HepG2 (cell line): Measurements from ENCODE around the gene ORM1. TPM values are rescaled to one million over a fixed set of nuclear protein-coding genes. Genes with fewer than 3 reads are reported as not detected.

Source experiments
- ATAC-seq: fragments of 200-7000 bp; cut with Tn5 transposase; 3 replicates; pipeline ENCODE4 v1.9.1; 2020; ENCODE audit warnings: mild to moderate bottlenecking, moderate library complexity
- BruUV-seq: library from RNA; stranded (reverse); fragments of 400-500 nt; replicated peaks from 2 replicates; lab custom pipeline; 2021; lab: Mats Ljungman, UMichigan
- CTCF ChIA-PET: fragments of 300-600 bp; formaldehyde crosslinking; extraction: SDS; loops from one replicate; lab custom pipeline; 2021; ENCODE audit warnings: low total read pairs, inconsistent platforms, low intra/inter-chr PET ratio; lab: Yijun Ruan, JAX
- POLR2A ChIA-PET: fragments of 350-600 bp; sonication (Branson Sonifier 250); formaldehyde crosslinking; loops from one replicate; lab custom pipeline; 2020; ENCODE audit warnings: antibody characterized with exemption, inconsistent platforms; lab: Yijun Ruan, JAX
- DNase-seq: peaks from one replicate; pipeline ENCODE4 v3.0.0-alpha.2; 2015; ENCODE audit warnings: low spot score
- FAIRE-seq: peaks from 3 replicates; lab custom pipeline; 2011; peaks lifted over from hg19 to GRCh38; lab: Jason Lieb, UNC
- H2AFZ ChIP-seq: one replicate; pipeline ENCODE4 v1.6.1; 2011; ENCODE audit warnings: low read length, inconsistent platforms
- H3K27ac ChIP-seq: fragments of 300-600 bp; 3 replicates; pipeline ENCODE4 v1.8.0; 2011; ENCODE audit warnings: mixed run types, mild to moderate bottlenecking, mixed read lengths, low read length, inconsistent platforms; ENCODE audit not compliant: insufficient read depth; ENCODE audit errors: extremely low read length
- H3K27me3 ChIP-seq, 2 experiments: fragments of 200-600 bp in 1 of 2; 2 replicates in 1 of 2; 3 replicates in 1 of 2; pipeline versions ENCODE4 v1.6.0 to v1.8.0; 2011; ENCODE audit warnings: low read length in 2 of 2, mild to moderate bottlenecking in 2 of 2, moderate library complexity in 2 of 2, inconsistent platforms in 1 of 2; ENCODE audit not compliant: insufficient read depth in 2 of 2, control insufficient read depth in 1 of 2
- H3K36me3 ChIP-seq, 2 experiments: fragments of 200-600 bp in 1 of 2; replicated peaks in 1 of 2; 2 replicates in 1 of 2; 3 replicates in 1 of 2; pipeline versions ENCODE4 v1.5.1 to v1.8.0; 2011; ENCODE audit warnings: low read length in 2 of 2, inconsistent platforms in 1 of 2; ENCODE audit not compliant: insufficient read depth in 2 of 2, control insufficient read depth in 1 of 2
- H3K4me1 ChIP-seq: 2 replicates; pipeline ENCODE4 v1.5.1; 2012; ENCODE audit warnings: low read length, inconsistent platforms; ENCODE audit not compliant: insufficient read depth
- H3K4me2 ChIP-seq: 2 replicates; pipeline ENCODE4 v1.6.0; 2011; ENCODE audit warnings: low read depth, low read length, inconsistent platforms
- H3K4me3 ChIP-seq, 3 experiments: fragments of 200-600 bp in 1 of 3; sonication (generic), shearing (Covaris generic) in 1 of 3; replicated peaks in 1 of 3; 2 replicates each; pipeline ENCODE4 v1.5.1; 2011 to 2016; ENCODE audit warnings: low read length in 3 of 3, inconsistent platforms in 2 of 3, low read depth in 2 of 3, mild to moderate bottlenecking in 2 of 3, control low read depth in 1 of 3, mixed read lengths in 1 of 3; ENCODE audit not compliant: insufficient read depth in 1 of 3
- H3K79me2 ChIP-seq: one replicate; pipeline ENCODE4 v1.6.1; 2011; ENCODE audit warnings: low read length, inconsistent platforms; ENCODE audit not compliant: insufficient read depth
- H3K9ac ChIP-seq: 2 replicates; pipeline ENCODE4 v1.6.0; 2011; ENCODE audit warnings: mild to moderate bottlenecking, low read depth, low read length, inconsistent platforms; ENCODE audit not compliant: insufficient read depth
- H3K9me3 ChIP-seq: 2 replicates; pipeline ENCODE4 v1.5.1; 2012; ENCODE audit warnings: mild to moderate bottlenecking, low read length
- H4K20me1 ChIP-seq: 2 replicates; pipeline ENCODE4 v1.6.0; 2011; ENCODE audit warnings: inconsistent platforms, mild to moderate bottlenecking, low read length, moderate library complexity; ENCODE audit not compliant: insufficient read depth
- KLF12 ChIP-seq: sonication (generic); formaldehyde crosslinking; IDR thresholded peaks from 2 replicates; pipeline ENCODE4 v1.4.0; 2020; ENCODE audit warnings: missing genetic modification reagents, borderline replicate concordance
- KMT2B ChIP-seq: IDR thresholded peaks from 2 replicates; pipeline ENCODE4 v1.6.1; 2016; ENCODE audit warnings: missing genetic modification reagents, missing compliant biosample characterization
- SPEN ChIP-seq: sonication (generic); formaldehyde crosslinking; IDR thresholded peaks from 2 replicates; pipeline ENCODE4 v1.5.1; 2020; ENCODE audit warnings: low read depth, mild to moderate bottlenecking, missing genetic modification reagents
- STAT6 ChIP-seq: sonication (generic); formaldehyde crosslinking; IDR thresholded peaks from 2 replicates; pipeline ENCODE4 v1.4.0; 2020; ENCODE audit warnings: missing genetic modification reagents, mild to moderate bottlenecking, borderline replicate concordance
- TAF15 ChIP-seq: fragments of 200-400 bp; formaldehyde crosslinking; IDR thresholded peaks from one replicate; pipeline ENCODE4 v1.6.1; 2018; ENCODE audit warnings: mild to moderate bottlenecking, low read depth, low read length; ENCODE audit not compliant: poor library complexity, severe bottlenecking
- ZFP90 ChIP-seq: sonication (generic); formaldehyde crosslinking; IDR thresholded peaks from 2 replicates; pipeline ENCODE4 v1.8.0; 2022; ENCODE audit warnings: missing genetic modification reagents, mild to moderate bottlenecking, inconsistent platforms, borderline replicate concordance
- ZKSCAN5 ChIP-seq: sonication (generic); formaldehyde crosslinking; IDR thresholded peaks from 2 replicates; pipeline ENCODE4 v1.5.1; 2020; ENCODE audit warnings: mild to moderate bottlenecking, missing genetic modification reagents
- ZNF333 ChIP-seq: sonication (generic); formaldehyde crosslinking; IDR thresholded peaks from 2 replicates; pipeline ENCODE4 v1.4.0; 2020; ENCODE audit warnings: mild to moderate bottlenecking, missing genetic modification reagents, borderline replicate concordance
- ZNF543 ChIP-seq: sonication (generic); formaldehyde crosslinking; IDR thresholded peaks from 2 replicates; pipeline ENCODE4 v1.4.0; 2020; ENCODE audit warnings: mild to moderate bottlenecking, missing genetic modification reagents
- ZSCAN20 ChIP-seq: sonication (generic); formaldehyde crosslinking; IDR thresholded peaks from 2 replicates; pipeline ENCODE4 v1.4.0; 2020; ENCODE audit warnings: missing genetic modification reagents, mild to moderate bottlenecking, borderline replicate concordance
- WGBS: methylation state at CpG from one replicate; pipeline ENCODE4 v1.1.6; 2017; ENCODE audit warnings: low lambda C conversion rate; 5-methylcytosine and 5-hydroxymethylcytosine counted together
- in situ Hi-C: cut with HindIII; loops from 2 replicates; pipeline ENCODE4 v1.10.0; 2017; ENCODE audit warnings: low pct_unique_long_range_greater_than_20kb; ENCODE audit not compliant: extremely low pct_ligation_motif_present
- intact Hi-C: fragments of 100-400 bp; cut with micrococcal nuclease; formaldehyde crosslinking; loops from one replicate; pipeline ENCODE4 v1.10.0; 2022; ENCODE audit not compliant: unreplicated experiment
- polyA plus RNA-seq, 8 experiments: library from polyadenylated mRNA; depleted of rRNA in 3 of 8; stranded (reverse) in 7 of 8; unstranded in 1 of 8; fragments of >200 nt; fragmentation: Illumina TruSeq in 4 of 8; extraction: Trizol in 4 of 8; gene quantifications; 2 replicates each; pipeline versions ENCODE4 v1.2.1 to v1.2.3, GENCODE V29; 2011 to 2016; ENCODE audit warnings: low read depth in 4 of 8, missing spikeins in 1 of 8, mixed read lengths in 1 of 8; ENCODE audit not compliant: insufficient read depth in 1 of 8
- total RNA-seq, 5 experiments: library from RNA; depleted of rRNA; stranded (reverse); fragments of >200 nt; fragmentation: Illumina TruSeq; extraction: Trizol; gene quantifications; 2 replicates each; pipeline ENCODE4 v1.2.3, GENCODE V29; 2016; ENCODE audit warnings: low read depth in 1 of 5
- TF ChIP-seq, protein P1 (sequence below): sonication (generic); formaldehyde crosslinking; conservative IDR thresholded peaks from 2 replicates; pipeline ENCODE4 v1.4.0; 2020; ENCODE audit warnings: mild to moderate bottlenecking, missing genetic modification reagents, moderate library complexity

Gene ORM1
- total and polyA plus RNA-seq, 2 of the 13 experiments (the other 11 are each of a cell fraction or from before 2014, with no cell fraction given): 699 to 1,180 TPM

DNA sequence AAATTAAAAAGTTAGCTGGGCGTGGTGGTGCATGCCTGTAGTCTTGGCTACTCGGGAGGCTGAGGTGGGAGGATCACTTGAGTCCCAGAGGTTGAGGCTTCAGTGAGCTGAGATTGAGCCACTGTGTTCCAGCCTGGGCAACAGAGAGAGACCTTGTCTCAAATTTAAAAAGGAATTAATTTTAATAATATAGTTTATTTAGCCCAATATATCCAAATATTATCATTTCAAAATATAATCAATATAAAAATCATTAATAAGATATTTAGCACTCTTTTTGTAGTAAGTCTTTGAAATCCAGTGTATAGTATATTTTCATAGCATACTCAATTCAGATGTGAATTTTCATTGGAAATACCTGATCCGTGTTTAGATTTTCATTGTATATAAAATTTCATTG, 43.2 kb upstream of the ORM1 start:
- TF ChIP-seq KMT2B (CRISPR knock-in tag) (no peak), ZNF543 (no peak), KLF12 (CRISPR knock-in tag) (no peak)
- TF ChIP-seq, all 625 proteins: peak for 0
- Histone ChIP-seq H3K36me3 (peaks cover 40 to 81% of the 10 kb centered on the region in 2 experiments), H4K20me1 (no peaks in the 10 kb centered on the region), H3K9me3 (no peaks in the 10 kb centered on the region), H2AFZ (no peak overlapping the region), H3K4me3 (no peak overlapping the region), H3K9ac (no peak overlapping the region), H3K27ac (no peak overlapping the region), H3K4me2 (no peak overlapping the region), H3K4me1 (peaks cover 15% of the 10 kb centered on the region), H3K27me3 (no peaks in the 10 kb centered on the region), H3K79me2 (no peaks in the 10 kb centered on the region)
- ATAC-seq (no peak), FAIRE-seq (no peak), DNase-seq (no peak)
- 98% methylated on average over 3 of the region's 3 CpGs for WGBS
- ChIA-PET CTCF (no interaction called here), POLR2A (no interaction called here)
- in situ Hi-C loops (no loop called here), intact Hi-C loops (no loop called here)
- no TSS peak for BruUV-seq

- ChIA-PET CTCF (no interaction called here), POLR2A (no interaction called here)
- Histone ChIP-seq H4K20me1 (no peaks in the 10 kb centered on the region), H3K4me2 (no peak overlapping the region), H3K27me3 (no peaks in the 10 kb centered on the region), H2AFZ (no peak overlapping the region), H3K79me2 (no peaks in the 10 kb centered on the region), H3K36me3 (peaks cover 41 to 84% of the 10 kb centered on the region in 2 experiments), H3K4me3 (no peak overlapping the region), H3K9ac (no peak overlapping the region), H3K27ac (no peak overlapping the region), H3K4me1 (peaks cover 14% of the 10 kb centered on the region), H3K9me3 (no peaks in the 10 kb centered on the region)
- intact Hi-C loops: no loop called here
- DNase-seq (no peak), FAIRE-seq (no peak), ATAC-seq (no peak)
- no TSS peak for BruUV-seq
- in situ Hi-C loops: no loop called here
- WGBS: 90% methylated on average over 8 of the region's 8 CpGs
- TF ChIP-seq ZNF333 (CRISPR knock-in tag) (no peak), ZFP90 (CRISPR knock-in tag) (no peak), TAF15 (no peak), ZKSCAN5 (no peak), STAT6 (CRISPR knock-in tag) (no peak), ZSCAN20 (CRISPR knock-in tag) (no peak), SPEN (CRISPR knock-in tag) (no peak)
- TF ChIP-seq, protein P1, sequence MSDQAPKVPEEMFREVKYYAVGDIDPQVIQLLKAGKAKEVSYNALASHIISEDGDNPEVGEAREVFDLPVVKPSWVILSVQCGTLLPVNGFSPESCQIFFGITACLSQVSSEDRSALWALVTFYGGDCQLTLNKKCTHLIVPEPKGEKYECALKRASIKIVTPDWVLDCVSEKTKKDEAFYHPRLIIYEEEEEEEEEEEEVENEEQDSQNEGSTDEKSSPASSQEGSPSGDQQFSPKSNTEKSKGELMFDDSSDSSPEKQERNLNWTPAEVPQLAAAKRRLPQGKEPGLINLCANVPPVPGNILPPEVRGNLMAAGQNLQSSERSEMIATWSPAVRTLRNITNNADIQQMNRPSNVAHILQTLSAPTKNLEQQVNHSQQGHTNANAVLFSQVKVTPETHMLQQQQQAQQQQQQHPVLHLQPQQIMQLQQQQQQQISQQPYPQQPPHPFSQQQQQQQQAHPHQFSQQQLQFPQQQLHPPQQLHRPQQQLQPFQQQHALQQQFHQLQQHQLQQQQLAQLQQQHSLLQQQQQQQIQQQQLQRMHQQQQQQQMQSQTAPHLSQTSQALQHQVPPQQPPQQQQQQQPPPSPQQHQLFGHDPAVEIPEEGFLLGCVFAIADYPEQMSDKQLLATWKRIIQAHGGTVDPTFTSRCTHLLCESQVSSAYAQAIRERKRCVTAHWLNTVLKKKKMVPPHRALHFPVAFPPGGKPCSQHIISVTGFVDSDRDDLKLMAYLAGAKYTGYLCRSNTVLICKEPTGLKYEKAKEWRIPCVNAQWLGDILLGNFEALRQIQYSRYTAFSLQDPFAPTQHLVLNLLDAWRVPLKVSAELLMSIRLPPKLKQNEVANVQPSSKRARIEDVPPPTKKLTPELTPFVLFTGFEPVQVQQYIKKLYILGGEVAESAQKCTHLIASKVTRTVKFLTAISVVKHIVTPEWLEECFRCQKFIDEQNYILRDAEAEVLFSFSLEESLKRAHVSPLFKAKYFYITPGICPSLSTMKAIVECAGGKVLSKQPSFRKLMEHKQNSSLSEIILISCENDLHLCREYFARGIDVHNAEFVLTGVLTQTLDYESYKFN (CRISPR knock-in tag): no peak
These were observed 42.0 kb upstream of the ORM1 start for GRCh38 chr9:114280636-114281472.
